Spleen (tissue), 7 donors: ENCODE data around the gene PUS10.

ENCODE experiments used
- POLR2A ChIP-seq, 3 donors: fragments of 450-650 bp; IDR thresholded peaks; one replicate each; pipeline ENCODE4 v1.5.1; 2017; ENCODE audit warnings: antibody characterized with exemption in 3 of 3, mild to moderate bottlenecking in 1 of 3
- TF ChIP-seq, protein P1 (sequence below), 11 experiments: fragments of 200-600 bp in 7 of 11; fragments of 450-650 bp in 4 of 11; sonication (generic) in 4 of 11; IDR thresholded peaks in 8 of 11; conservative IDR thresholded peaks in 3 of 11; 1 replicate in 7 of 11; 2 replicates in 4 of 11; pipeline versions ENCODE4 v1.4.0 to v1.8.0; 2016 to 2021; ENCODE audit warnings: antibody characterized with exemption in 11 of 11, inconsistent platforms in 4 of 11, mild to moderate bottlenecking in 1 of 11
- donor health status: DM: no; HTN: no; CAD: no; lungs with moderate emphysema.
- donor health status: DM: no; HTN: no; CAD: no.
- donor health status: DM: no; HTN: no; CAD: no.

DNA sequence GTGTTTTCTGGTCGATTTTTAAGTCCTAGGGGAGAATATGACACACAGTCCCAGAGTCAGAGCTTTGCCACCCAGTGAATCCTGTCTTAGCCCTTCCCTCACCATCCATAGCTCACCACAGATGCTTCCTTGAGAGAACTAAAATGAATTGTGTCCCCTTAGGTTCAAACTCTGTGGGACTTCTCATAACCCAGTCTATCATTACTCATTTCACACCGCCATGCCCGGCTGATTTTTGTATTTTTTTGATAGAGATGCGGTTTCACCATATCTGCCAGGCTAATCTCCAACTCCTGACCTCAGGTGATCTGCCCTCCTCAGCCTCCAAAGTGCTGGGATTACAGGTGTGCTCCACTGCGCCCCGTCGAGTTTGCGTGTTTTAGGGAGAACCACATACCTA lies 69.9 kb downstream of the PUS10 start:
- TF ChIP-seq, protein P1, sequence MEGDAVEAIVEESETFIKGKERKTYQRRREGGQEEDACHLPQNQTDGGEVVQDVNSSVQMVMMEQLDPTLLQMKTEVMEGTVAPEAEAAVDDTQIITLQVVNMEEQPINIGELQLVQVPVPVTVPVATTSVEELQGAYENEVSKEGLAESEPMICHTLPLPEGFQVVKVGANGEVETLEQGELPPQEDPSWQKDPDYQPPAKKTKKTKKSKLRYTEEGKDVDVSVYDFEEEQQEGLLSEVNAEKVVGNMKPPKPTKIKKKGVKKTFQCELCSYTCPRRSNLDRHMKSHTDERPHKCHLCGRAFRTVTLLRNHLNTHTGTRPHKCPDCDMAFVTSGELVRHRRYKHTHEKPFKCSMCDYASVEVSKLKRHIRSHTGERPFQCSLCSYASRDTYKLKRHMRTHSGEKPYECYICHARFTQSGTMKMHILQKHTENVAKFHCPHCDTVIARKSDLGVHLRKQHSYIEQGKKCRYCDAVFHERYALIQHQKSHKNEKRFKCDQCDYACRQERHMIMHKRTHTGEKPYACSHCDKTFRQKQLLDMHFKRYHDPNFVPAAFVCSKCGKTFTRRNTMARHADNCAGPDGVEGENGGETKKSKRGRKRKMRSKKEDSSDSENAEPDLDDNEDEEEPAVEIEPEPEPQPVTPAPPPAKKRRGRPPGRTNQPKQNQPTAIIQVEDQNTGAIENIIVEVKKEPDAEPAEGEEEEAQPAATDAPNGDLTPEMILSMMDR (IDR thresholded peaks at IDR 0.05 in 8 of 11, conservative IDR thresholded peaks at IDR 0.05 in 3 of 11): no peak
- no peak for TF ChIP-seq POLR2A (IDR thresholded peaks at IDR 0.05)
